COLO668 (cell line): ENCODE data around the gene ZNF420.

Experiments
- DNase-seq: peaks from one replicate; lab custom pipeline; 2025; ENCODE audit not compliant: unreplicated experiment; lab: John Stamatoyannopoulos, UW

The ZNF420 gene

GRCh38 chr19:37136111-37136510 lies 57.9 kb downstream of the ZNF420 start:
- DNase-seq: no peak

- no peak for DNase-seq
Observed at GRCh38 chr19:37148214-37148613, 70.0 kb downstream of the ZNF420 start.

GRCh38 chr19:37160153-37160552 lies 81.9 kb downstream of the ZNF420 start:
- no peak for DNase-seq

GRCh38 chr19:37165635-37166034 lies 87.4 kb downstream of the ZNF420 start:
- no peak for DNase-seq

- peak; percentile 90 for DNase-seq
Observed at GRCh38 chr19:37172368-37173366, 94.4 kb downstream of the ZNF420 start, which contains the start of gene ZNF585A. ZNF585A (minus strand) TSS chr19:37172695; CDS start chr19:37169910, 2,785 bp downstream.
